Keratinocyte (primary cell): ENCODE results near the gene PHYHIPL.

ENCODE experiments used
- CTCF ChIP-seq, 3 experiments: IDR thresholded peaks in 1 of 3; conservative IDR thresholded peaks in 1 of 3; optimal IDR thresholded peaks in 1 of 3; 2 replicates in 2 of 3; 3 replicates in 1 of 3; pipeline versions ENCODE3 to v1.5.1; 2011; ENCODE audit warnings: low read length in 3 of 3, mild to moderate bottlenecking in 3 of 3, moderate library complexity in 2 of 3, control low read depth in 1 of 3, inconsistent platforms in 1 of 3; ENCODE audit not compliant: insufficient read depth in 2 of 3; ENCODE audit errors: extremely low read depth in 1 of 3
- EZH2 ChIP-seq: IDR thresholded peaks from one replicate; pipeline ENCODE4 v1.6.1; 2012; ENCODE audit warnings: inconsistent platforms, mild to moderate bottlenecking, low read length, moderate library complexity

- no peak for TF ChIP-seq CTCF (optimal IDR thresholded peaks at IDR 0.05 in 1 of 3, IDR thresholded peaks at IDR 0.05 in 1 of 3, conservative IDR thresholded peaks at IDR 0.05 in 1 of 3; ENCODE audit: extremely low read depth in 1 of 3, insufficient read depth in 2 of 3, low read length in 3 of 3)
- no peak for TF ChIP-seq EZH2
Observed at GRCh38 chr10:59126991-59127390, 49.5 kb upstream of the PHYHIPL start.
